HEK293 (cell line): ENCODE measurements around the gene RFTN2.

Source experiments
- ATF2 ChIP-seq: fragments of 450-650 bp; formaldehyde crosslinking; IDR thresholded peaks from 2 replicates; pipeline ENCODE4 v1.5.1; 2016; ENCODE audit warnings: missing biosample characterization, missing genetic modification characterization, low read depth
- CTCF ChIP-seq: fragments of 450-650 bp; formaldehyde crosslinking; IDR thresholded peaks from 2 replicates; pipeline ENCODE4 v1.5.1; 2016; ENCODE audit warnings: missing biosample characterization, missing genetic modification characterization
- PBX3 ChIP-seq: sonication (generic); formaldehyde crosslinking; IDR thresholded peaks from 2 replicates; pipeline ENCODE4 v1.8.1; 2022; ENCODE audit warnings: mild to moderate bottlenecking, moderate library complexity, missing genetic modification reagents
- SCRT2 ChIP-seq: fragments of 450-650 bp; formaldehyde crosslinking; IDR thresholded peaks from 2 replicates; pipeline ENCODE4 v1.5.1; 2016; ENCODE audit warnings: missing biosample characterization, missing genetic modification characterization
- SETDB1 ChIP-seq: IDR thresholded peaks from one replicate; pipeline ENCODE4 v1.6.1; 2017; ENCODE audit warnings: mild to moderate bottlenecking, low read length, moderate library complexity, mixed read lengths; ENCODE audit not compliant: insufficient read length
- ZBTB20 ChIP-seq: fragments of 450-650 bp; formaldehyde crosslinking; IDR thresholded peaks from 2 replicates; pipeline ENCODE4 v1.5.1; 2016; ENCODE audit warnings: missing biosample characterization, missing genetic modification characterization
- ZNF18 ChIP-seq: fragments of 450-650 bp; formaldehyde crosslinking; IDR thresholded peaks from 2 replicates; pipeline ENCODE4 v1.5.1; 2016; ENCODE audit warnings: missing biosample characterization, missing genetic modification characterization
- ZNF394 ChIP-seq: fragments of 450-650 bp; formaldehyde crosslinking; IDR thresholded peaks from 2 replicates; pipeline ENCODE4 v1.5.1; 2016; ENCODE audit warnings: missing biosample characterization, missing genetic modification characterization, mild to moderate bottlenecking, moderate library complexity, borderline replicate concordance

GRCh38 chr2:197597166-197597565 is 78.2 kb downstream of the RFTN2 start:
- TF ChIP-seq PBX3 (CRISPR knock-in tag) (no peak), CTCF (tag by site-specific recombination) (no peak), ZNF18 (no peak), ZNF394 (tag by site-specific recombination) (no peak), ATF2 (no peak), SETDB1 (no peak), ZBTB20 (tag by site-specific recombination) (no peak), SCRT2 (tag by site-specific recombination) (no peak)
